Keratinocyte (primary cell): ENCODE data around the gene GPD1.

Experiments used
- CTCF ChIP-seq, 3 experiments: IDR thresholded peaks in 1 of 3; conservative IDR thresholded peaks in 1 of 3; optimal IDR thresholded peaks in 1 of 3; 2 replicates in 2 of 3; 3 replicates in 1 of 3; pipeline versions ENCODE3 to v1.5.1; 2011; ENCODE audit warnings: low read length in 3 of 3, mild to moderate bottlenecking in 3 of 3, moderate library complexity in 2 of 3, control low read depth in 1 of 3, inconsistent platforms in 1 of 3; ENCODE audit not compliant: insufficient read depth in 2 of 3; ENCODE audit errors: extremely low read depth in 1 of 3
- EZH2 ChIP-seq: IDR thresholded peaks from one replicate; pipeline ENCODE4 v1.6.1; 2012; ENCODE audit warnings: inconsistent platforms, mild to moderate bottlenecking, low read length, moderate library complexity

GRCh38 chr12:50120521-50120920 is 16.7 kb downstream of the GPD1 start:
- TF ChIP-seq CTCF (optimal IDR thresholded peaks at IDR 0.05 in 1 of 3, IDR thresholded peaks at IDR 0.05 in 1 of 3, conservative IDR thresholded peaks at IDR 0.05 in 1 of 3; ENCODE audit: extremely low read depth in 1 of 3, insufficient read depth in 2 of 3, low read length in 3 of 3) (no peak), EZH2 (no peak)
